Measurements from ENCODE around the gene SCLY.
"Not testable (repeated sequence)": the region's sequence is repeated elsewhere in the genome, so short reads cannot be mapped to it uniquely, and the experiment has no call there.

The SCLY gene

DNA sequence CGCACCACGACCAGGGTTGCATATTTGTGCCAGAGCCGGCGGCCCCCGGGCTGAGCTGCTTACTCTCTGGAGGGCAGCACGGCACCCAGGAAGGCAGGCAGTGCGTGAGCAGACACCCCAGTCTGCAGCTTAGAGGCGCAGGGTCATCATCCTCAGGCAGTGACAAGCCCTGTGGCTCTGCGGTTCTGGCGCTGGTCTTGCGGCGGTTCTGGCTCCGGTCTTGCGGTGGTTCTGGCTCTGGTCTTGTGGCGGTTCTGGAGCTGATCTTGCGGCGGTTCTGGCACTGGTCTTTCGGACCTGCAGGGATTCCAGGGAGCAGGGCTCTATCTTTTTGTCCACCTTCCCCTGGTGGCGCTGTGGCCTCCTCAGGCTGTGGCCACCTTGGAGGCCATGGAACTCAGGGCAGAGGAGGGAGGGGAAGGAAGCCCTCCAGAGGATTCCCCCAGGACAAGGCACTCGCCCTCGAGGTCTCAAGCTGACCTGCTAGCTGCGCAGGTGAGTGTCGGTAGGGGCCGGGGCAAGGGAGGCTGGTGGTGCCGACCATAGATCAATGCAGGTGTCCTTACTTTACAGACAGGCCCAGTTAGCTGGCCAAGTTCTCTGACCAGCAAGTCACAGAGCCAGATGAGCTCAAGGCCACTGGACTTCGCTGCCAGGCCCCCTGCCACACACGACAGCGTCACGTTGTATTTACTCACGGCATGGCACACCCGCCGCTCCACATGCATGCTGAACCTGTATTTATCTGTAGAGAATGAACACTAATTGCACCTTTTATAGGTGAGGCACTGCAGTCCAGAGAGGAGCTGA, 54.3 kb downstream of the SCLY start:
- no peak for DNase-seq

DNA sequence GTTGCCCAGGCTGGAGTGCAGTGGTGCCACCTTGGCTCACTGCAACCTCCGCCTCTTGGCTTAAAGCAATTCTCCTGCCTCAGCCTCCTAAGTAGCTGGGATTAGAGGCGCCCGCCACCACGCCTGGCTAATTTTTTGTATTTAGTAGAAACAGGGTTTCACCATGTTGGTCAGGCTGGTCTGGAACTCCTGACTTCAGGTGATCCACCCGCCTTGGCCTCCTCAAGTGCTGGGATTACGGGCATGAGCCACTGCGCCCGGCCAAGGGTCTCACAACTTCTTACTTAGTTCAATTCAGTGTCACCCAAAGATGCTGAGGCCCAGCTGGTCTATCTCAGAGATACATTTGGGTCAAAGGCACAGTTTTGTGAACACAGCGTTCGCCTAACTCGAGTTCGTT, 54.9 kb downstream of the SCLY start:
- not testable (repeated sequence) for DNase-seq

DNA sequence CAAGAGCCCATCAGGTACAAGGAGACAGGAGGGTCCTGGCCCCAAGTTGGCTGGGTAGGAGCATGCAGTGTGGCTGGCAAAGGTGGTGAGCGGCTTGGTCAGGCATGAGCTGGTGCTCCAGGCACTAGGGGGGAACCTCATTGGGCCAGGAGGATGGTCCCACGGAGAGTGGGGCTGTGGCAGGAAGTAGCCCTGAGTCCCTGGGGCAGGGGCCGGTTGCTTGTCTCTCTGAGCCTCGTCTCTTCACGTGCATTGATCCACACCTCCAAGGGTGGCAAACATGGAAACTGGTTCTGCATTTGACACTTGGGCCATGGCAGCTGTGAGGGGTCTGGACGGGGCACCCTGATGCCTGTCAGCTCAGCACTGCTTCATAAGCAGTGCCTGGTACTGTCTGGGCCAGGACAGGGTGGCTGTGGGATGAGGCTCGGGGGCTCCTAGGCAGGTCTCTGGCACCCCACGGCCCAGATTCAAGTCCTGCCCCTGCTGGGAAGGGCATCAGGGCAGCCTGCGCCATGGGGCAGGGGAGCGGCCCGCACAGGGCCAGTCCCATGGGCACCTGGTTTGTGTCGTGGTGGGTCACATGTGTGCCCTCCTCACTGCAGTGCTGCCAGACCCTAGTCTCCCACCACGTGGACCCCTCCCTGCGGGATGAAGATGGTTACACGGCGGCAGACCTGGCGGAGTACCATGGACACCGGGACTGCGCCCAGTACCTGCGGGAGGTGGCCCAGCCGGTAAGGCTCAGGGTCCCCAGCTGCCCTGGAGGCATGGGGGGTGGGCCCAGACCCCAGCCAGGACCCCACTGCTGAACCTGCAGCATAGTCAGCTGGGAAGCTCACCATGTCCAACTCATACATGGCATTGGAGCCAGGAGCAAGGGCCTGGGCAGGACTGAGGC, 55.7 kb downstream of the SCLY start:
- DNase-seq, result no peak

DNA sequence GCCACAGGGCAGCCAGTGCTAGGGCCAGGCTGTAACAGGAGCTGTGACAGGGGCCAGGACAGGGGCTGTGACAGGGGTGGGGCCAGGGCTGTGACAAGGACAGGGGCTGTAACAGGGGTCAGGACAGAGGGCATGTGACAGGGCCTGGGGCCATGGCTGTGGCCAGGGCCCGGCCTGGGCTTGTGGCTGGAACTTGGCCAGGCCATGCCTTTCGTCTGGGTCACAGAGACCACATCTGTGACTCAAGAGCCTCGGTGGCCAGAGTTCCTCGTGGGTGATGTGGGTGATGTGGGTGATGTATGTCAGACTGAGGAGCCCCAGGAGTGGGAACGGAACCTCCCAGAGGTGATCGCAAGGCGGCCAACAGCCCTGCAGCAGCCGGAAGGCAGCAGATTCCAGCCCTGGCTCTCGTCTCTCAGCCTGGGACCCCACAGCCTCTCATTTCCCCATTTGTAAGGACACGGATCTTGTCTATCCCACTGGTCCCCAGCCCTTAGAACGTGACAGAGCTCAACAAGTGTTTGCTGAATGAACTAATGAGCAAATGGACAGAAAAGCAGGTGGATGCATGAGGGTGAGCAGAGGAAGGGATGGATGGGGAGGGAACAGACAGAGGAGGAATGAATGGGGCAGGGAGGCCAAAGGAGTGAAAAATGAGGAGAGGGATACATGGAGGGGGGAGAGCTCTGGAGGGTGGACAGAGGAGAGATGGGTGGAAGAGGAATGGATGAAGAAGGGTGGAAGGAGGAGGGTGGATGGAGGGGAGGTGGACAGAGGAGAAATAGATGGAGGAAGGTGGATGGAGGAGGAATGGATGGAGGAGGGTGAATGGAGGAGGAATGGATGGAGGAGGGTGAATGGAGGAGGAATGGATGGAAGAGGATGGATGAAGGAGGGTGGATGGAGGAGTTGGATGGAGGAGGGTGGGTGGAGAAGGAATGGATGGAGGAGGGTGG, 56.7 kb downstream of the SCLY start:
- DNase-seq, result no peak

DNA sequence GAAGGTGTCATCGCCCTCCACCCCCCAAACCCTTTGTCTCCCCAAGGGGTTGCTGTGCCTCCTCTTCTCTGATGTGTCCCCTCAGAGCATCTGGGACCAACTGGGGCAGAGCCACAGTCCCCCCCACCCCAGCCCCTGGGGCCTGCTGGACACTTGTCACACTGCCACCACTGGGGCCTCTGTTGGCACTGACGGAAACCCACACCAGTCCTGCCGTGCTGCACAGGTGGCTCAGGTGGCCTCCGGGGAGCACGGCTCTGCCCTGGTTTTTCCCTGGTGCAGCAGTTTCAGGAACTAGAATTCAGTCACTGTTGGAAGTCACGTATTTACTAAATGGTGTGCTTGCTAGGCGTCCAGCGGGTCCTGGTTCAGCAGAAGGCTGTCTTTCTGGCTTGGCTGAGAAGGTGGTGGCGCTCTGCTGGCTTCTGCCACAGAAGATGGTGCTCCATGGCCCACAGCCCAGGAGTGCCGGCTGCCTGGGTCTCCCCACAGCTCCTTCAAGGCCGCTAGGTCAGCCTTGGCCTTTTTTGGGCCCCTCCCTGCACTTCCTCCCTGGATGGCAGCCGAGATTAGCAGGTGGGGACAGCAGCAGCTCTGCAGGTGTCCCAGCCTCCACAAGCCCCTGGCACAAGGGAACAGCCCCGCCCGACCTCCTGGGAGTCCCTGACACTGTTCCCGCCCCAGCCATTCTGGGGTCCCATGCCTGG, 59.1 kb downstream of the SCLY start:
- no peak for DNase-seq

DNA sequence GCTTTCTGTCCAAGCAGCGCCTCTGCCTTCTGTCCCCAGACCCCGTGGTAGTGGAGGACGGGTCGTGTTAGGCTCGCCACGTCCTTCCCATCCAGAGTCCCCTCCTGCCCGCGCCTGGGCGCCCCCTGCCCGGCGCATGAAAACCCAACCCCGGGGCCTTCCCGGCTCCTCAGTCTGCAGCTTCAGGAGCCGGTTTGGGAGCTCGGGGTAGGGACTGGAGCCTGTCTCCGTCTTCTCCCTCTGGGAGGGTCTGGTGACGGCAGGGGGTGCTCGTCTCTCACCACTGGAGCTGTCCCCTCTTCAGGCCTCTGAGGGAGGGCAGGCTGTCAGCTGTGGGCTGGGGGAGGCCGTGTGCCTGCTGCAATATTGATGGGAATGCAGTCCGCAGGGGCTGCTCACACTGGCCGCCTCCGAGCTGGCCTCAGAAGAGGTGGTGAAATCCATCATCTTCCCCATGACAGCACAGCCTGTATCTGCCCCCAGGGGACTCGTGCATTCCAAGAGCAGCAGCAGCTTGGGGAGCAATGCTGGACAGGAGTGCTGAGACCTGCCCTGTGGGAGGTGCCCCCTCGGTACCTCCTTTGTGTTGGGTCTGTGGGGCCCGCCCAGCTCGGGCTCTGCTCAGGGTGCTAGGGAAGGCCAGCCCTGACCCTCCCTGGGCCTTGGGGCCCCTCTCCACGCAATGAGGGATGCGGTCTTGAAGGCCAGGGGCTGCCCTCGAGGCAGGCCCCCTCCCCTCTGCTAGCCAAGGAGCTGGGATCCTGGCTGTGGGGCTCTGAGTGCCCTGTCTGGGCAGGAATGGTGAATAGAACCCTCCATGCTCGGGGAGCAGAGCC, 59.9 kb downstream of the SCLY start:
- no peak for DNase-seq

DNA sequence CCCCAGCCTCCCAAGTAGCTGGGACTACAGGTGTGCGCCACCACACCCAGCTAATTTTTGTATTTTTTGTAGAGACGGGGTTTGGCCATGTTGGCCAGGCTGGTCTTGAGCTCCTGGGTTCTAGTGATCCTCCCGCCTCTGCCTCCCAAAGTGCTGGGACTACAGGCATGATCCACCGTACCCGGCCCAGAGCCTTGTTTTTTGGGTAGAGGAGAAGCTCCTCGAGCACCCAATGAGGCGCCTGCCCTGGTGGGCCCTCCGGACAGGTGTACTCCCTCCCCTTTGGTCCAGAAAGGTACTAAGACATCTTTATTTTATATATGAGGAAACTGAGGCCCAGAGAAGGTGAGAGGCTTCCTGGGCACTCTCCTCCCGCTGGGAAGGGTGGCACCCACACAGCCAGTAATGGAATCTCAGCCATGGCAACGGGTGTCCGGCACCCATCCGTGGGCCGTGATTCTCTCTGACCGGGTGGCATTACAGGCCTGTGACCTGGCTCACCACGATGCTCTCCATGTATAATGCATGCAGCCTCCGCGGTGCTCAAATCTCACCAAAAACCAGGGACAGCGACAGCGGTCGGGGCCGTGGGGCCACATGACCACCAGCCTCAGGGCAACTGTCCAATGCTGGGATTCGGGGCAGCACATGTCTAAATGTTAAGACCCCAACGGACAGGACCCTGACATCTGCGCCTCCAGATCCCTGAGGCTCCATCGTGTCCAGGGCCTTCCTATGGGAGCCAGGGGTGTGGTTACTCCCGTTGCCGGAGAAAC, 60.9 kb downstream of the SCLY start:
- no peak for DNase-seq

DNA sequence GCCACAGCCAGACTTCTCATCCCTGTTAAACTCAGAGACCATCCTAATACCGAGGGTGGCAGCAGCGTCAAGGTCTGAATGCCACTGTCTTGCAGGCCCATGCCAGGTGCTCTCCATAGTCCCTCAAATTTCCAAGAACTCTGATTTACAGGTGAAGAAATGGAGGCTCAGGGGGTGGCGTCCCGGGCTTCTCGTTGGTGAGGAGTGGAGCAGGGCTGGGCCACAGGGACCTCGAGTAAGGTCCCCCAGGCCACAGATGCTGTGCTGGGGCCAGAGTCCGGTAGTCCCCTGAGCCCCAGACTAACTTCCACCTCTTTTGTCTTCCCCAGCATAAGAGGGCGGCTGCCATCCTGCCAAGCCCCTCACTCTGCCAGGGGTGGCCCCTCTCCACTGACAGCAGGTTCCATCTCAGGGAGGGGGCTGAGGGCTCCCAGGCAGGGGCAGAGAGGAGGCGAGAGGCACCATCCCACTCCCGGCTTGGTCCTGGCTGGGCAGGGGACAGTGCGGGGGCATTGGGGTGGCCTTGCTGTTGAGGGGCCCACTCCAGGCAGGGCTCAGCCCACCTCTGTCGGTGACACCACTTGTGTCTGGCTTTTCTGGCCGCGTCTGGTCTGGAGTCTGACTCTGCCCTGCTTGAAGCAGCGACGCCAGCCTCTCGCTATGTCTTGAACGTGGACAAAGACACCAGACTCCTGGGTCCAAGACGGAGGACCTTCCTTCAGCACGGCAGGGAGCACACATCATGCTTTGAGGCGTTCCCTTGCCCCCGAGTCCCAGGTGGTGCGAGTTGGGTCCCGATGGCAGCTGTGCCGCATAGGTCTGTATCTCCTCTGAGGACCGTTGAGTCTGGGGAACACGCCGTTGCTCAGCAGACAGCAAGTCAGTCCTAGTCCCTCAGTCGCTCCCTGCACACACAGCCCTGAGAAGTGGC, 61.8 kb downstream of the SCLY start:
- no peak for DNase-seq

DNA sequence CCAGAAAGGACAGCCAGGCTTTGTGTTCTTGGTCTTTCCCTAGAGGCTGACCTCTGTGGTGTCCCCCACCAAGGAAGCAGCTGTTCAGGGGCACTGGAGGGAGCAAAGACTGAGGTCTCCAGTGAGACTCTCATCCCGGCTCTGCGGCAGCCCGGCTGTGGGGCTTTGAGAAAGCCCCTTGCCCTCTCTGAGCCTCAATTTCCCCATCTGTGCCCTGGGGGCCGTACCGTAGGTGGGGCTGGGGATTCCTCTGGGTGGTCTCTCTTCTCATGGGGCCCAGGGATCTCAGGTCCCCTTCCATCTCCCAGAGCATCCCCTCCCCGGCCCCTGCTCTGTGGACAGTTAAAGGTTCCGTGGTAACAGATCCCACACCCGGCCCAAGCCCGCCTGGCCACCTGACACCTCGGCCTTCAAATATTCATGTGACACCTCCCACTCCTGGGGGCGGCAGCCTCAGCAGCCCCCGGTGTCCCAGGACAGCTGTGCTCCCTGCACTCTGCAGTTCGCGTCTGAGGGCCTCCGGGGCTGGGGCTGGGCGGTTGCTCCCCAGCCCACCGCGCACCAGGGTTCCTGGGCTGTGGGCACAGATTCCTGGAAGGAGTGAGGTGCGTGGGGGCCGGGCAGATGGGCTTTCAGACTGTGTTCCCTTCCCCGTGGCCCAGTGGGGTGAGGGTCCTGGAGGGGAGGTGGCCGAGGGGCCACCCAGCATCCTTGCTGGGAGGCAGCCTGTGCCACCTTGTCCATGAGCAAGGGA, 62.6 kb downstream of the SCLY start:
- DNase-seq, result no peak

DNA sequence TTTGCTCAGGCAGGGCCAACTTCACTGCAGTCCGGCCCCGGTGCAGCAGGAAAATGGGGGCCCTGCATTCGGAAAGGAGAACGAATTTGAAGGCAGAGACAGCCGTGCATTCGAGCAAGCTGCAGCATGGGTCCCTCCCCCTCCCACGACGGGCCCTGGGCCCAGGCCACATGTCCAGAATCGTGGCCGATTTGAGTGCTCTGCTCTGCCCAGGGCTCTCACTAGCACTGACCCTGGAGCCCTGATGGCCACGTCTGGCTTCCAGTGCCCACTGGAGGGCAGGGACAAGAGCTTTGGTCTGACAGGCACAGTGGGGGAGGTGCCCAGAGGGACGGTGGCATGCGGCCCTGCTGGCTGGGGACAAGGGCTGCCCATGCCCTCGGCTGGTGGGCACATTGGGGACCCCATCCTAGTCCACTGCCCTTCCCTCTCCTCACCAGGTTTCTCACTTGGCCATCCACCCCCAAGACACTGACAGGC, 63.2 kb downstream of the SCLY start:
- DNase-seq, result no peak

DNA sequence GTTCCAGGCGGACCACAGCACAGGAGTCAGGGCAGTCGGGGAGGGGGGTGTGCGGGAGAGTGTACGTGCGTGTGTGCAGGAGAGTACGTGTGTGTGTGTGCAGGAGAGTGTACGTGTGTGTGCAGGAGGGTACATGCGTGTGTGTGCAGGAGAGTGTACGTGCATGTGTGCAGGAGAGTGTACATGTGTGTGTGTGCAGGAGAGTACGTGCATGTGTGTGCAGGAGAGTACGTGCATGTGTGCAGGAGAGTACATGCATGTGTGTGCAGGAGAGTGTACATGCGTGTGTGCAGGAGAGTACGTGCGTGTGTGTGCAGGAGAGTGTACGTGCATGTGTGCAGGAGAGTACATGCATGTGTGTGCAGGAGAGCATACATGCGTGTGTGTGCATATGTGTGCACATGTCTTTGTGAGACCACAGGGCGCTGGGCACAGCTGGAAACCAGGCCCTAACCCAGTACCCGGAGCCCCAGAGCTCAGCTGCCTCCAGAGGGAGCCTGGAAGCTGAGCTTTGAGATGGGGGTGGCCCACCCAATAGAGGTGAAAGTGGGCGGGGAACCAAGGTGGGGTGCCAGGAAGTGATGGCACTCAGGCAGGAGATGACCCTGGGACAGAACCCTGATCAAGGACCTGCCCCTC, 63.8 kb downstream of the SCLY start:
- no peak for DNase-seq

DNA sequence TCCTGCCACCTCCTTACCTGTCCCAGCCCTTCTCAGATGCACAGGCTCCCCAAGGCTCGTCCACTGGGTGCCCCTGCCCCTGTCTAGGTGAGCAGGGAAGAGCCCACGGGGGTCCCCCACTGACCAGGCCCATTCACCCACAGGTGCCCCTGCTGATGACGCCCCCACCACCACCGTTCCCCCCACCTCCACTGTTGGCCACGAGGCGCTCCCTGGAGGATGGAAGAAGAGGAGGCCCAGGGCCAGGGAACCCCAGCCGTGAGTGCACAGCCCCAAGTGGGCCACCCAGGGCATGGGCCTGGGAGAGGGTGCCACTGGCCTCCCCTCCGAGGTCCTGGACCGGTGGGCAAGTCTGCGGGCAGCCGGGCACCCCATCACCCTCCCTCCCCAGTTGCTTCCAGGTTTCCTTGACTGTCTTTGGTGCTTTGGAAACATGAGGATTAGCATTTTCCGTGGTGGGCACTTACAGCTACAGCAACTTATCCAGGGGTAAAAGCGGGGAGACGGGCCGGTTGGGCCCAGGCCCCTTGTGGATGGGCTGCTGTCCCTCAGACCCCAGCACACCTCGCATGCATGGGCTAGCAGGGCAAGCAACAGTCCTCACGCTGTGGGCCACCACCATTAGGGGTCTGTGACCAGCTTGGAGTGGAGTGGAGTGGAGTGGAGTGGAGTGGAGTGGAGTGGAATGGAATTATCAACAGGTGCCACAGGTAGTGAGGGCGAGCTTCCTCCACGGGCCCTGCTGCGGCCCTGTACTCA, 64.5 kb downstream of the SCLY start:
- no peak for DNase-seq

DNA sequence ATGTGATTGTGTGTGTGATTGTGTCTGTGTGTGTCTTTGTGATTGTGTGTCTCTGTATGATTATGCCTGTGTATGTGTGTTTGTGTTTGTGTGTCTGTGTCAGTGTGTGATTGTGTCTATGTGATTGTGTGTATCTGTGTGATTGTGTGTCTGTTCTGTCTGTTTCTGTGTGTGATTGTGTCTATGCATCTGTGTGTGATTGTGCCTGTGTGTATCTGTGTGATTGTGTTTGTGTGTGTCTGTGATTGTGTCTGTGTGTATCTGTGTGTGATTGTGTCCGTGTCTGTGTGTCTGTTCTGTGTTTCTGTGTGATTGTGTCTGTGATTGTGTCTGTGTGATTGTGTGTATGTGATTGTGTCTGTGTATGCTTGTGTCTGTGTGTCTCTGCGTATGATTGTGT, 65.5 kb downstream of the SCLY start:
- DNase-seq, result no peak

DNA sequence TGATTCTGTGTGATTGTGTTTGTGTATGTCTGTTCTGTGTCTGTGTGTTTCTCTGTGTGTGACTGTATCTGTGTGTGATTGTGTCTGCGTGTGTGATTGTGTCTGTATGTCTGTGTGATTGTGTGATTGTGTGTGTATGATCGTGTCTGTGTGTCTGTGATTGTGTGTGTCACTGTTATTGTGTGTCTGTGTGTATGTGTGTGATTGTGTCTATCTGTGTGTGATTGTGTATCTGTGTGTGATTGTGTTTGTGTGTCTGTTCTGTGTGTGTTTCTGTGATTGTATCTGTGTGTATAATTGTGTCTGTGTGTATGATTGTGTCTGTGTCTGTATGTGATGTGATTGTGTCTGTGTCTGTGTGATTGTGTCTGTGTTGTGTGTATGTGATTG, 66.0 kb downstream of the SCLY start:
- no peak for DNase-seq

DNA sequence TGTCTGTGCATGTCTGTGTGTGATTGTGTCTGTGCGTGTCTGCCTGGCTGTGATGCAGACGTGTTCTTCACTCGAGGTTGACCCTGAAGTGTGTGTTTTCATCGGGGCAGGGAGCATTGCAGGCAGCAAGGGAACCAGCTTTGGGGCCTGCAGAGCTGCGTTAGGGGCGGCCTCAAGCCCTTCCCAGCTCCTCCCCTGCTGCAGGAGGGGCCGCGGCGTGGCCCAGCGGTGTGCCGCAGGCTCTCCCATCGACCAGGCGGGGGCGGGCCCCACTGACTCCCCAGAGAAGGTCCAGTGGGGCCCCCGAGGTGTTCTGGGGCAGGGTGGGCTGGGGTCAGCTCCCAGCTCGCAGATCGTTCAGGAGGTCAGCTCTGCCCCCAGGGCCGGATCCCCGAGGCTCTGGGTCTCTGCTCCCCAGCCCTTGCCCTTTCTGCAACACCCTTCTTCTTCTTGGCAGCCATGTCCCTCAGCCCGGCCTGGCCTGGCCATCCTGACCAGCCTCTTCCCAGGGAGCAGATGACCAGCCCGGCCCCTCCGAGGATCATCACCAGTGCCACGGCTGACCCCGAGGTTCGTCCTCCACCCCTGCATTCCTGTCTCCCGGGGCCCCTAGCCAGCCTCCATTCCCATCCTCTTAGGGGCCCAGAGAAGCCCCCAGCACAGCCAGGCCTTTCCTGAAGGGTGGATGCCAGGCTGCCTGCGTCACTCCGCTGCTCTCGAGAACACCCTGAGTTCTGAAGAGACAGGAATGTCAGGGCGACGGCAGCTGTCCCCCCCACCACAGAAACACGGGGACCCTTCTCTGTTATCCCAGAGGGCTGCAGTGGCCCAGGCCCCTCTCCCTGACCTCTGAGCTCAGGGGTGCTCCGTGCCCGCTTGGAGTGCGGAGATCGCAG, 66.6 kb downstream of the SCLY start:
- DNase-seq, result no peak

DNA sequence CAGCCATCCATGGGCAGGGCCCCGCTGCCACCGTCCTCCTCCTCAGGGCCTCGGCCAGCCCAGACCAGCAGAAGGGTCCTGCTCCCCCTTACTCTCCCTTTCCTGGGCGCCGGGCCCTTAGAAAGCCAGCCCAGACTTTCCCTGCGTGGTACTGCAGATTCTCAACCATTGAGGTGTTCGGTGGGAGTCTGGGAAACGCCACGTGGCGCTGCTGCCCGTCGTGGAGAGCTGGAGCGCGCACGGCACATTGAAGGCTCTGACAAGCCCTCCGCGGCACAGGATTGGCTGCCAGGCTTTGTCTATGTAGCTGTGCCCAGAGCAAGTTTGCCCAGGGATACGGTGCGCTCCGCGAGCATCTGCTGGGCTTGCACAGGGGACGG, 67.2 kb downstream of the SCLY start:
- no peak for DNase-seq

Data from hippocampal formation (tissue), 2 donors.